NT2/D1 (cell line): ENCODE measurements around the gene BIN1.

Experiments used
- DNase-seq: peaks from one replicate; pipeline ENCODE4 v3.0.0-alpha.2; 2011; ENCODE audit warnings: low read depth, low spot score
- H3K27me3 ChIP-seq: 2 replicates; pipeline ENCODE4 v1.6.0; 2011; ENCODE audit warnings: mild to moderate bottlenecking; ENCODE audit not compliant: insufficient read length, insufficient read depth
- H3K36me3 ChIP-seq: 2 replicates; pipeline ENCODE4 v1.6.1; 2011; ENCODE audit warnings: mild to moderate bottlenecking, low read length, mixed read lengths; ENCODE audit not compliant: insufficient read depth, insufficient read length
- H3K4me1 ChIP-seq: 2 replicates; pipeline ENCODE4 v1.5.1; 2011; ENCODE audit not compliant: insufficient read depth, insufficient read length
- H3K4me3 ChIP-seq: 2 replicates; pipeline ENCODE4 v1.5.1; 2011; ENCODE audit warnings: low read depth; ENCODE audit not compliant: insufficient read length
- H3K9ac ChIP-seq: 2 replicates; pipeline ENCODE4 v1.6.0; 2011; ENCODE audit warnings: low read depth; ENCODE audit not compliant: insufficient read length
- H3K9me3 ChIP-seq: 2 replicates; pipeline ENCODE4 v1.5.1; 2011; ENCODE audit warnings: mild to moderate bottlenecking, low read length; ENCODE audit not compliant: insufficient read depth
- SUZ12 ChIP-seq: IDR thresholded peaks from 2 replicates; pipeline ENCODE4 v1.6.1; 2011; ENCODE audit not compliant: insufficient read length, insufficient read depth; ENCODE audit errors: extremely low read depth
- YY1 ChIP-seq: IDR thresholded peaks from 2 replicates; pipeline ENCODE4 v1.6.1; 2011; ENCODE audit not compliant: insufficient read length, insufficient read depth
- ZNF274 ChIP-seq: IDR thresholded peaks from 2 replicates; pipeline ENCODE4 v1.6.1; 2011; ENCODE audit warnings: mild to moderate bottlenecking, low read depth, low read length

Gene BIN1

DNA sequence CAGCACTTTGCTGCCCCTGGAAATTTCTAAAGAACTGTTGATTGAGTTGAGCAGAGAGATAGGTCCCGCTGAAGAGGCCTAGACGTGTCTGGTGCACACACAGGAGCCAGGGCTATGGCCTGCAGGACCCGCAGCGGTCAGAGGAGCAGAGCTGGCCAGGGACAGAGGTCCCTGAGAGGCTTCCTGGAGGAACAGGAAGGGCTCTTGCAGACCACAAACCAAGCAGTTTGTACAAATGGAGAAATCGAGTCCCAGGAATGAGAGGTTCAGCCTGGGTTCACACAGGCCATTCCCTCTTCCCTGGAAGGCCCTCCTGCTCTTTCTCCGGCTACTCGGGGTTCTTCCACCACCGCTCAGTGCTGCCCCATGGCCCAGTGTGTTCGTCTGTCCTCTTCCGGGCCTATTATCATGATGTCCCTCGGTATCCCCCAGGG, 1.2 kb upstream of the BIN1 start:
- H3K9me3 ChIP-seq: no peaks in the 10 kb centered on the region
- H3K36me3 ChIP-seq: peaks cover 15% of the 10 kb centered on the region
- H3K27me3 ChIP-seq: no peaks in the 10 kb centered on the region
- no peak for DNase-seq
- peaks cover 24% of the 10 kb centered on the region for H3K4me1 ChIP-seq
- peak overlapping the region; percentile 75 for H3K9ac ChIP-seq
- H3K4me3 ChIP-seq: peak overlapping the region; percentile 95
- no peak for TF ChIP-seq ZNF274

DNA sequence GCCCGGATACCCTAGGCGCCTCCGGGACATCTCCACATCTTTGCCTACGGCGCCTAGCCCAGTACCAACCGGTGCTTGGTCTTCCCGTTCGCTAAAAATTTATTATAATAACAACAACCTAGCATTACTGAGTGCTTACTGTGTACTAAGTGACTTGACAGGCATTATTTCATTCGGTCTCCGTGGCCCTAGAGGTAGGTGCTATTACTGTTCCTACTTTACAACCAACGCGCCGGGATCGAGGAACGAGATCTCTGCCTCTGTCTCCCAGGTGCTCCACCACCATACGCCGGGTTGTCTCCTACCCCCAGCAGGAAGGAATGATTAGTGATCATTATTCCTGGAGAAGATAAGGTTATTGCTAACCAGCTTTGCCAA, 657 bp upstream of the BIN1 start:
- no peak for TF ChIP-seq YY1
- TF ChIP-seq SUZ12: no peak
- no peak for TF ChIP-seq ZNF274
- no peaks in the 10 kb centered on the region for H3K27me3 ChIP-seq
- H3K9ac ChIP-seq: peak overlapping the region; percentile 75

DNA sequence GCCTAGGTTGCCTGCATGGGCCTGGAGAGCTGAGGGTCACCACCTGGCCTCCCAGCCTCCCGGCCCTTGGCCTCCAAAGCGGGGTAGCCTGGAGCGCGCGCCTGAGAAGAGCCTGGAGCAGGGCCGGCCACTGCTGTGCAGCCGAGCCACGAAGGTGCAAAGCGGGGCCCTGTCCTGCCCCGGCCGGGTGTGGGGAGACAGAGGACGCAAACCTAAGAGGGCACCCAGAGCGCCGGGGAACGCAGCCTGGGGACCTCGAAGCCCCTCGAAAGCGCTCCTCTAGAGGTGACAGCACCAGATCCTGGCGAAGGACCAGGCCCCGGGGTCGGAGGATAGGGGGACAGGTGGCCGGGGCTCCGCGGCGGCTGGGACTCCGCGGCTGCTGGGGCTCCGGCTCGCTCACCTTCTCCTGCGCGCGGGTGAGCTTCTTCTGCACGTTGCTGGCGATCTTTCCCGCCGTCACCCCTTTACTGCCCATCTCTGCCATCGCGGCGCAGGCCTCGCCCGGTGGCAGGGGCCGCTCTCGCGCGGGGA, 430 bp downstream of the BIN1 start:
- TF ChIP-seq SUZ12 (no peak), YY1 (no peak), ZNF274 (no peak)
- Histone ChIP-seq H3K4me1 (peaks cover 26% of the 10 kb centered on the region), H3K36me3 (peaks cover 21% of the 10 kb centered on the region), H3K27me3 (no peaks in the 10 kb centered on the region), H3K4me3 (peak overlapping the region; percentile 95), H3K9me3 (no peaks in the 10 kb centered on the region), H3K9ac (peak overlapping the region; percentile 97)
- DNase-seq: no peak

More for the DNA sequence above, 657 bp upstream of the BIN1 start:
- Histone ChIP-seq H3K4me3 (peak overlapping the region; percentile 95), H3K4me1 (peaks cover 26% of the 10 kb centered on the region), H3K9me3 (no peaks in the 10 kb centered on the region), H3K36me3 (peaks cover 15% of the 10 kb centered on the region)
- no peak for DNase-seq

DNA sequence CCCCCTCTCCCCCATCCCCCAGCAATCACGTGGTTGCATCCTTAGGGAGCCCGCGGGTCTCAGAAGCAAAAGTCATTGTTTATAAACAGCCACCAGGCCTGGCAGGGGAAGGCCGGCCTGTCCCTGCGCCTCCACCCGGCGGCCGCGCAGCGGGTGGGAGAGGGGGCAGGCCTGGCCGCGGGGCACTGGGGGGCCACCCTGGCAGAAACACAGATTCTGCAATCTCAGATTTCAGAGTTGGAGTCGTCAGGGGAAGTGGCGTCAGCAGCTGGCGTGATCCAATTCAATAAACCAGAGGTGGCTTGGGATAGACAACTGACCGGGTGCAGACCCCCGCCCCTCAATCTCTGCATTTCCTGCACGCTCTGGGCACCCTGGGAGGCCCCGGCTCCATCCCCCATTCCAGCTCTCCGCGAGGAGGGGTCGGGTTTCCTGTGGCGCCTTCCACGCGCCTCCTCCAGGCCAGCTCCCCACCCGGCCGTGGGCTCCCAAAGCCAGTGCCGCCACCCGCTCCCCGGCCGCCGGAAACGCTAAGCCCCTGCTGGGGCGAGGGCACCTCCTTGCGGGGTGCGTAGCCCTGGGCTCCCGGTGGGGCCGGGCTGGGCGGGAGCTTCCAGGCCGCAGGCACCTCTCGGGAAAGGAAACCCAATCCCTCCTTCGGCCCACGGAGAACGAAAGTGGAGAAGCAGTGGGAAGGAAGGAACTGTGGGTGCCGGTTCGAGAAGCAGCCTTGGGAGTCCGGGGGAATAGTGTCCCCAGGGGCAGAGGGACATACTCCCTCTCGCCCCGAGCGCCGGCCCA, 1.1 kb downstream of the BIN1 start:
- H3K4me1 ChIP-seq: peaks cover 31% of the 10 kb centered on the region

DNA sequence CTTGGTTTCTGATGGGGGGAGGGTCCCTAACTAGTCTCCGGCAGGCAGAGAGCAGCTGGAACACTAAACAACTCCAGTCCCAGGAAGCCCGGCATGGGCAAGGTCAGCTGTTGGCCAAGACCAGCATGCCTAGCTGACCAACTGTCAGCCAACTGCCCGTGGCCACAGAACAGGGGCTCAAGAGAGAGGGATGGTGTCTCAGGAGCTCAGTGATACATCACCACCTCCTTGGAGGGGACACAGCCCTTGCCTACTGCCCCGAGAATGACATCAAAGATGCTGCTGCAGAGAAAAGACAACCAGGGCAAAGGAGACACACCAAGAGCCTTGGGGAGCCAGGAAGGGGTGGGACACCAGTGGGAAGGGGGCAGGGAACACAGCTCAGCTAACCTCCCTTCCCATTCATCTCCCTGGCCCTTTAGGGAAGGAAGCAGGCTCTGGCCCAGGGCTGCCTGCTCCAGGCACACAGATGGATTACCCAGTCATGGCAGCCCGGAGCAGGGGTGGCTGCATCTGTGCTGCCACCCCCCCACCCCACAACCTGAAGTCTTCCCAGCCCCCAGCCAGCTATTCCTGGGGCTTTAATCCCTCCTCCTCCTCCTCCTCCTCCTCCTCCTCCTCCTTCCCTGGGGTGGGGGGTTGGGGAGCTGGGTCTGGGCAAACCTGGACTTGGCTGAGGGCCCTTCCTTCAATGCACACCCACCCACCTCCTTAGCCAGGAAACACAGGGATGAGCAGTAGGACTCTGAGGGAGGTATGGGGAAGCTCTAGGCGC, 1.9 kb downstream of the BIN1 start:
- TF ChIP-seq YY1 (no peak), SUZ12 (no peak), ZNF274 (no peak)
- Histone ChIP-seq H3K9me3 (no peaks in the 10 kb centered on the region), H3K4me1 (peaks cover 38% of the 10 kb centered on the region), H3K36me3 (peaks cover 21% of the 10 kb centered on the region), H3K9ac (peak overlapping the region; percentile 97), H3K27me3 (no peaks in the 10 kb centered on the region), H3K4me3 (peak overlapping the region; percentile 95)
- DNase-seq: no peak

More for the DNA sequence above, 1.1 kb downstream of the BIN1 start:
- peak overlapping the region; percentile 97 for H3K9ac ChIP-seq
- H3K9me3 ChIP-seq: no peaks in the 10 kb centered on the region
- no peaks in the 10 kb centered on the region for H3K27me3 ChIP-seq
- TF ChIP-seq YY1 (no peak), SUZ12 (no peak), ZNF274 (no peak)
- peak overlapping the region; percentile 95 for H3K4me3 ChIP-seq
- no peak for DNase-seq
- H3K36me3 ChIP-seq: peaks cover 21% of the 10 kb centered on the region

DNA sequence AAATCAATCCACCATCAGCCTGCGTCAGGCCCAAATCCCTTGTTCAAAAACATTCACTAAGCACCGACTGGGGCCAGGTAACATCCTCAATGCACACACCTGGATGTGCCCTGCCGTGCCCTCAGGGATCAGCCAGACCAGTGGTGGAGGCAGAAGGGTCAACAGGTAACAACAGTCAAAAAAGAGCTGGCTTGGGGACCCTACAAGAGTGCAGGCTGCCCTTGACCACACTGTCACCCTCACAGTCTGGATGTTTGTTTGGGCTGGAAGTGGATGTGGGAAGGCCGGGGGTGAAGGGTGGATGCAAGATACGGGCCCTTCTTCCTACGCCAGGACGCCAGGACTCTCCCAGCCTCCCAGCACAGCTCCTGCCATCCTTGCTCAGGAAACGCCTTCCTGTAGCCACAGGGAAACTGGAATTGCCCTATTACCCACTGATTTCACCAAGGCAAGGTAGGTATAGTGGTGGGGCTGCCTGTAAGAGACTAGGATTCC, 2.7 kb downstream of the BIN1 start:
- DNase-seq: no peak
- H3K9me3 ChIP-seq: no peaks in the 10 kb centered on the region
- peaks cover 39% of the 10 kb centered on the region for H3K4me1 ChIP-seq
- H3K27me3 ChIP-seq: no peaks in the 10 kb centered on the region
- peak overlapping the region; percentile 13 for H3K4me3 ChIP-seq
- peaks cover 21% of the 10 kb centered on the region for H3K36me3 ChIP-seq
- peak overlapping the region; percentile 97 for H3K9ac ChIP-seq
- TF ChIP-seq YY1 (no peak), ZNF274 (no peak), SUZ12 (no peak)

DNA sequence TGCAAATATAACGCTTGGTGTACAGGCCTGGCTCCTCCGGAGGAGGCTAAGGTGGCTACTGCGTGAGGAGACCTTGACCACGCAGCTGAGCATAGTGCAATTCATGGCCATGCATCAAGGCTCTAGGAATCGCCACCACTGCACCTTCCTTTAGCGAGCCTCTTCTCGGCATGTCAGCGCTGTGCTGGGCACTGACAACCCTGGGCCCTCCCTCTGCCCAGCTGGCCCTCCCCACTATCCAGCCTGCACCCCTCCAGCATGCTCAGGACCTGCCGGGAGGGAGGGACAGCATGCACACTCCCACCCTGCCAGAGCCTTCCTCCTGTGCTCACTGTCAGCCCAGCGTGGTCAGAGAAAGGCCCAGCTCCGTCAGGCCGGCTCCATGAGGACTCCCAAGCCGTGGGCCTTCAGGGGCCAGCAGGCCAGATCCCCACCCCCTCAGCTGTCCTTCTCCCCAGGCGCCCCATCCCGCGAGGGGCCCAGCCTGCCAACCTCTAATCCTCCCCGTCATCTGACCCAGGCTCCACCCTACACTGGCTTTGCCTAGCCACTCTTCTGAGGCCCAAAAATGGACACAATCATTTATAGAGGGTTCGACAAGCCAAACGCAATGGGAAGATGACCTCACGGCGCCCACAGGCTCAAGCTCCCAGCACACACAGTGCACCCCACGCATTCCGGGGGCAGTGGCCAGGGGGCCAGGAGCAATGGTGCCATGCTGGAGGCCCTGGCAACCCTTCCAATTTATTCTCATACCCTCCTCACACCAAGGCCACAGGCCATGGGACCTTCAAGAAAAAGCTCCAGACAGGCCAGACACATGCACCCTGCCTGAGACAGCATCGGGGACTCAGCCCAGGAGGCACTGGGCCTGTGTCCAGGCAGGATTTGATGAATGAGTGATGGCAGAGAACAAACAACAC, 3.5 kb downstream of the BIN1 start:
- Histone ChIP-seq H3K36me3 (peaks cover 21% of the 10 kb centered on the region), H3K9me3 (no peaks in the 10 kb centered on the region), H3K27me3 (no peaks in the 10 kb centered on the region), H3K4me3 (no peak overlapping the region), H3K4me1 (peaks cover 43% of the 10 kb centered on the region), H3K9ac (peak overlapping the region; percentile 27)
- TF ChIP-seq YY1 (no peak), ZNF274 (no peak), SUZ12 (no peak)
- DNase-seq: no peak
